ENCODE results near the gene IL20.

IL20 gene

DNA sequence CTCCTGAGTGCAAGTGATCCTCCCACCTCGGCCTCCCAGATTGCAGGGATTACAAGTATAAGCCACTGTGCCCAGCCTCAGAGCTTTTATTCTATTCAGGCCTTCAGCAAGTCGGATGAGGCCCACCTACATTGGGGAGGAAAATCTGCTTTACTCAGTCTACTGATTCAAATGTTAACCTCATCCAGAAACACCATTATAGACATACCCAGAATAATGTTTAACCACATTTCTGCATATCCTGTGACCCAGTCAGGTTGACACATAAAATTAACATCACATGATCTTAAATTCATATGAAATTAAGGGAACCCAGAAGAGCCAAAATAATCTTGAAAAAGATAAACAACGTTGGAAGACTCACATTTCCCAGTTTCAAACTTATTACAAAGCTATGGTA, 14.9 kb downstream of the IL20 start:
- no peak for DNase-seq (ENCODE audit: low read depth)

GRCh38 chr1:206882555-206882954, 17.1 kb downstream of the IL20 start:
- no peak for DNase-seq (ENCODE audit: low read depth)

DNA sequence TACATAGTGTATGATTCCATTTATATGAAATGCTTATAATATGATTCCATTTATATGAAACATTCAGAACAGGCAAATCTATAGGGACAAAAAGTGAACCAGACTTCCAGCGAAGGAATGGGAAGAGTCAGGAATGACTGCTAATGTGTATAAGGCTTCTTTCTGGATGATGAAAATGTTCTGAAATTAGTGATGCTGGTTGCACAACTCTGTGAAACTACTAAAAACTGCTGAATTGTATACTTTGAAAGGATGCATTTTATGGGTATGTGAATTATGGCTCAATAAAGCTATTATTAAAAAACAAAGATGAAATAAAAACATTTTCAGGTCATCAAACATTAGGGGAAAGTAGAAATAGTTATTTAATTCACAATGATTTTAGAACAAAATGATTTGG, 17.7 kb downstream of the IL20 start:
- no peak for DNase-seq (ENCODE audit: low read depth)

- DNase-seq (ENCODE audit: low read depth) = no peak
Observed at GRCh38 chr1:206883876-206884275, 18.5 kb downstream of the IL20 start.

DNA sequence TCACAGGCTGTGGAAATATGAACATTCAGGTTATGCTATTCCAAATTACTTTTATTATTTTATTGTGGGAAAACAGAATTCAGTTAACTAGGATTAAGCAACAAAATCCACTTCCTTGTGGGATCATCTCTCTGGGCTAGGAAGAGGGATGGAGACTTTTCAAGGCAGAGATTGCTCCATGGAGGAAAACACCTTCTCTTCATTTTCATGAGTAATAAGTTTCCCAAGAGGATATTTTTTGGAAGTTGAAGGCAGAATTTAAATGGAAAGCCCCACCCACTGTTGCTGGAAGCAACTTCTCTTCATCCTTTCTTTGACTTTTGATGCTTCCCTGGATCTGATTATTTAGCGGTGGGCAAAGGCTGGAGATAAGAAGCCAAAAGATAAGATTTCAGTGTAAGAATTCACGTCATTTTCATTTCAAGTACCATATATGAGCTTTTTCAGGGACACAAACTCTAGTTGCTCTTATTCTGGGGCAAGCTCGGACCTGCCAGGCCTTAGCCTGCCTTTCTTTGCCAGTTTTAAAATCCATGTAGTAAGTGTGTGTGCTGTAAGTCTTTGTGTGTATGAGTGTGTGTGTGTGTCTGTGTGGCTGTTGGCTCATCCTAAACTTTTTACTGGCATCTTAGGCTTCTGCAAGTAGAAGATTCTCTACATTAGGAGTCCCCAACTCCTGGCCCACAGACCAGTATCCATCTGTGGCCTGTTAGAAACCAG, 20.1 kb downstream of the IL20 start:
- DNase-seq (ENCODE audit: low read depth) = no peak

DNA sequence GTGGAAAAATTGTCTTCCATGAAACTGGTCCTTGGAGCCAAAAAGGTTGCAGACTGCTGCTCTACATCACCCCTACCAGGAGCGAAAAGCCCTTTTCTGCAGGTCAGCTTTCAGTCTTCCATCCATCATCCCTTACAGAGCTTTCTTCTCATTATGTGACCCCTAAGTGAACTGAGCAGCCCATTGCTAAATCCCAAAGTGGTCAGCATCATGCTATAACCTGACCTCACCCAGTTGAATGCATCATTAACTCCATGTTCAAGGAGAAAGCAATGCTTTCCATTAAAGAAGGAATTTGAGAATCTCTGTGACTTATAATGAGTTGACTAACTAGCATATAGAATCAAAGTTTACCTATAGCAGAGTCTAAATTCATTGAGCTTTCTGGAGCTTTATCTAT, 21.4 kb downstream of the IL20 start:
- DNase-seq (ENCODE audit: low read depth) = no peak

GRCh38 chr1:206887701-206888100, 22.3 kb downstream of the IL20 start:
- DNase-seq (ENCODE audit: low read depth) = no peak

DNA sequence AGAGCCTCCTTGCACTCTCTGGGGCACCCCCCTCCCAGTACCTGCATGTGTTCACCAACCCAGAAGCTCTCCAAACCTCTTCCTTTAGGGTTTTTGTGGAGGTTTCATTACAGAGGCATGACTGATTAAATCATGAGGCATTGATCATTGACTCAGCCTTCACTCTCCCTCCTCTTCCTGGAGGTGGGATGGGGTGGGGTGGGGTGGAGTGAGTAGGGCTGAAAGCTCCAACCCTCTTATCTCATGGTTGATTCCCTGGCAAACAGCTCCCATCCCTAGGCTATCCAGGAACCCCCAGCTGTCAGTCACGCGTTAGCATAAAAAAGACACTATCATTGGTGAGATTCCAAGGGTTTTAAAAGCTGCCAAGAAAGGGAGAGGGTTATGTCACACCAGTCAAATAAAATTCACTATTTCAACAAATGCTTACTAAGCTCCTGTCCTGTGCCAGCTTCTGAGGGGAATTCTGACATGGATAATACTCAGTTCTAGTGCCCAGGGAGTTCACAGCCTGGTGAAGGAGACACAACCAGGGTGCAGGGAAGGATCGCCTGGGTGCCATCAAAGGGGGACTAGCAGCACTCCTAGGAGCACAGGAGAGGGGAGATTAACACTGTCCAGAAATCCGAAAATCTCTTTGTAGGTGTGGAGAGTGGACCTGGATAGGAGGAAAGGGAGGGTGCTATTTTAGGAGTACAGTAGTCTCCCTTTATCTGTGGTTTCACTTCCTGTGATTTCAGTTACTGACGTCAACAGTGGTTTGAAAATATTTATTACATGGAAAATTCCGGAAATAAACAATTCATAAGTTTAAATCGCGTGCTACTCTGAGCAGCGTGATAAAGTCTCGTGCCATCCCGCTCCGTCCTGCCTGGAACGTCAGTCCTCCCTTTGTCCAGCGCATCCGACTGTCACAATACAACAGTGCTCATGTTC, 25.0 kb downstream of the IL20 start:
- peak; percentile 80 for DNase-seq (ENCODE audit: low read depth)

DNA sequence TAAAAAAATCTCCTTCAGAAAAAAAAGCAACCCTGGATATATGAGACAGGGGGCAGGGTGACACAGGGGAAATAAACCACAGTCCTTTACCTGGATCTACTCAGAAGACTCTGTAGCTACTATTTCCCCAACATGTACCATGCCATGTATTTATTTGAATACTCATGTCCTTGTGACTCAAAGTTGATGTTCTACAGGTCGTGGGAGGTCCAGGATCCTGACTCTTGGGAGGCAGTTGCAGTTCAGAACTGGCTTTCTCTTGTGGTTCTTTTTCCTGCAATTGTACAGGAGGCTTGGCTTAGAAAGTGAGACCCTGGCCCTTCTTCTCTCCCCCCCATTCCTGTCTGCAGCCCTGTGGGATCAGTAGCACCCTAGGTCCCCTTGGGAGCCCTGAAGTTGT, 26.0 kb downstream of the IL20 start:
- no peak for DNase-seq (ENCODE audit: low read depth)

- DNase-seq (ENCODE audit: low read depth) = peak; percentile 73
Observed at GRCh38 chr1:206892351-206892984, 27.0 kb downstream of the IL20 start.

DNA sequence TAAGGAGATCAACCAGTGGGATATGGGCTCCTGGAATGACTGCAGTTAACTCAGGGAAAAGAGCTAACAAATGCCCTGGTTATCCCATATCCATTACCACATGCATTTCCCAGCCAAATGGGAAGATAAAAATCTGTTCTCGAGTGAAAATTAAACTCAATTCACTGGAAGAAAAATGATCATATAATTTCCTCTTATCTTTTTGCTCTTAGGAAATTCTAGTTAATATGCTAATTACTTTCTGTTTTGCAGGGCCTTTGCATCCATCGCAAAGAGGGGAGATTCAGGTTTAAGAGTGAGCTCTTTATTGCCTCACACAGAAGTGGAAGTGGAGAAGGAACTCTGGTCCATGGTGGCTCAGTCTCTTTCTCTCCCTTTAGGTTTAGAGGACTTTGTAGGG, 28.0 kb downstream of the IL20 start:
- no peak for DNase-seq (ENCODE audit: low read depth)

DNA sequence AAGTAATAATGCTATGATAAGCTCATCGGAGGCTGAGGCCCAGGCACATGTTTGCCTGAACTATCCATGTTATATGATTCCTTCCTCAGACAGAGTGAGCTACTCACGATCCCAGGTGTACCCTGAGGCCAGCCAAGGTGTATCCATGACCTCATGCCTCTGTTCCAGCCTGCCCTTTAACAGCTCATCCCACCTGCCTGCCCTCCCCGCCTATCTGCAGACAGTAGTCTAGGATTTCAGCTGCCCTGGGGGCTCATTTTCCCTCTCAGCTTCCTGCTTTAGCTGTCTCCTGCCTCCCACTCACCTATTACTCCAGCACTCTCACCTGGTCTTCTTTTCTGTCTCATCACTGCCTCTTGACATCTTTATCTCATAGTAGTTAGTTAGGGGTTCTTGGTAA, 29.9 kb downstream of the IL20 start:
- no peak for DNase-seq (ENCODE audit: low read depth)

DNA sequence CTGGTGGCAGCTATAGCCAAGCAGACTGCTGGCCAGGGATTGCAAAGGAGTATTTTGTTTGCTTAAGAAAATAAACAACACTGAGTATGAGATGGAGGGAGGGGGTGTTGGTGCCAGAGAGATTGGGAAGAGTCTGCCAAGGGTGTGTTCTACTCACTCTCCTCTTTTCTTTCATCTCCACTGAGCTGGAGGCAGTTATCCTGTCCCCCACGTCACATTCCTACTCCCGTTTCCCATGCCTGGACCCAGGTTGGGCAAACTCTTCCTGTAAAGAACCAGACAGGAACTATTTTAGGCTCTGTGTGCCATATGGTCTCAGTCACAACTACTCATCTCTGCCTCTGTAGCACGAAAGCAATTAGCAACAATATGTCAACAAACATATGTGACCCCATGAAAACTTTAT, 30.4 kb downstream of the IL20 start:
- peak; percentile 97 for DNase-seq (ENCODE audit: low read depth)

DNA sequence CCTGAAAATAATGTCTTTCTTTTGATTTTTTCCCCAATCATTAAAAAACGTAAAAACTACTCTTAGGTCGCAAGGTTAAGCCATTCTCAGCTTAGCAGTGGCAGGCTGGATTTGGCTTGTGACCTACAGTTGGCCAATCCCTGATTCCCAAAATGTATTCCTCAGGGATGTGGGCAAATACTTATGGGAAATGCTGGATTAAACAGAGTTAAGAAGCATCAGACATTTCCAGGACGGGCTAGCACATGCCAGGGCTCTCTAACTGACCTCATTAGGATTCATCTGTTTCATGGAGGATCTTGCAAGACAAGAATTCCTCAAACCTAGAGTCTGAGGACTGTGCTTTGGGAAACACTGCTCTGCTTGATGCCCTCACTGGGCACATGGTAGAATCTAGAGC, 30.8 kb downstream of the IL20 start:
- DNase-seq (ENCODE audit: low read depth) = peak; percentile 93

DNA sequence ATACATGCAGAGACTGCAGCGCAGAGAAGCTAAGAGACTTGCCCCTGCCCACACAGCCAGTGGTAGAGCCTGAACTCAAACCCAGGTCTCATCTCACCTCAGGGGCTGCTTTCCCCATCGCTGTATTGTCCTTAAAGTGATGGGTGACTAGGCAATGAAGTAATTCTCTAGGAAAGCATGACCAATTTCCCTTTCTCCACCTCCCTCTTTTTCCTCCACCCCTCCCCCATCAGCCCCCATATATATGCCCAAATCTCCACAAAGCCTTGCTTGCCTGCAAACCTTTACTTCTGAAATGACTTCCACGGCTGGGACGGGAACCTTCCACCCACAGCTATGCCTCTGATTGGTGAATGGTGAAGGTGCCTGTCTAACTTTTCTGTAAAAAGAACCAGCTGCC, 31.8 kb downstream of the IL20 start, which contains the start of gene IL24:
Gene IL24, plus strand, starts transcription at position 269 of the 400 bp plus-strand sequence. CDS start 390 bp downstream, outside the sequence.
- no peak for DNase-seq (ENCODE audit: low read depth)

DNA sequence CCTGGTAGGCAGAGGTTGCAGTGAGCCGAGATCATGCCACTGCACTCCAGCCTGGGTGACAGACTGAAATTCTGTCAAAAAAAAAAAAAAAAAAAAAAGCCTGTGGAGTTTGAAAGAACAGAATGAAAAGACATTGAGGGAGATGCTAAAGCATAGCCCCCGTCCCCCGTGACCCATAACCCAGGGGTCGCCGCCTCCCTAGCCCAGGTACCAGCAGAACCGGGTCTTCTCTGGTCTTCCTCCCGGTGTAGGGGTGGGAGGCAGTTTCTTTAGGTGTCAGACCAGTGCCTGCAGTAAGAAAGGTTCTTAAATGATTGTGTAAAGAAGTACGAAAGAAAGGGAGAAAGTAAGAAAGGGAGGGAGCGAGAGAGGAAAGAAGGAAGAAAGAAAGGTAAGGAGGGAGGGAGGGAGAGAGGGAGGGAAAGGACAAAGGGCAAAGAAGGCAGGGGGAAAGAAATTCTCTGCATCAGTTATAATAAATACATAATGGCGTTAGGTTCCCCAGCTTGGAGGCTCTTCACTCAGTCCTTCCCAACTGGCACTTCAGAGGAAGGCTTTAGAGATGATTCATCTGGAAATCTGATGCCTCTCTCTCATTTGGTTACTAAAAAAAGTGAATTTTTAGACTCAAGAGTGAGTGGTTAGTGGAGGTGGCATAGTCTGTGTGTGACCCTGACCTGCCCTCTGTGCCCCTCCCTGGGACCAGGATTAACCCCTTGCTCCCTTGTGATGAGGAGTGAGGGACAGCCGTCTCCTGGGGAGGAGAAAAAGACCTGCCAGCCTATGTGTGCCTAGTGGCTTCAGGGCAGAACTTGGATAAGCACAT, 32.9 kb downstream of the IL20 start:
- peak; percentile 67 for DNase-seq (ENCODE audit: low read depth)

GRCh38 chr1:206898915-206899431, 33.5 kb downstream of the IL20 start:
- DNase-seq (ENCODE audit: low read depth) = no peak

GRCh38 chr1:206899717-206900116, 34.3 kb downstream of the IL20 start:
- DNase-seq (ENCODE audit: low read depth) = no peak

DNA sequence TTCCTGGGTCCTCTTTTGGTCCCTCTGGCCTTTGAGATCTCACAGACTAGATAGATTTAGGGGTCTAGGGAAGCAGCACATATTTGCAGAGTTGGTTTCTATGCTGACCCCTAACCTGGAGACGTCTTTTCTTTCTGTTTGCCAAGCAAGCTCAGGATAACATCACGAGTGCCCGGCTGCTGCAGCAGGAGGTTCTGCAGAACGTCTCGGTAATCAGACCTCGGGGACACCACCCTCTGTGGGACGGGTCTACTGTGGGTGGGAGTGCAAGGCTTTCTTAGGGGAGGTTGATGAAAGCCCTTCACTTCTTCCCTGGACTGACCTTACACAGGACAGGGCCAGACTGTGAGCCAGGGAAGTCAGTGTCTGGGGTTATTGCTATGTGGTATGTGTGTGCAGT, 34.7 kb downstream of the IL20 start:
- DNase-seq (ENCODE audit: low read depth) = no peak

GRCh38 chr1:206901944-206902343, 36.5 kb downstream of the IL20 start:
- no peak for DNase-seq (ENCODE audit: low read depth)

- DNase-seq (ENCODE audit: low read depth) = no peak
Observed at GRCh38 chr1:206902702-206903101, 37.3 kb downstream of the IL20 start.

DNA sequence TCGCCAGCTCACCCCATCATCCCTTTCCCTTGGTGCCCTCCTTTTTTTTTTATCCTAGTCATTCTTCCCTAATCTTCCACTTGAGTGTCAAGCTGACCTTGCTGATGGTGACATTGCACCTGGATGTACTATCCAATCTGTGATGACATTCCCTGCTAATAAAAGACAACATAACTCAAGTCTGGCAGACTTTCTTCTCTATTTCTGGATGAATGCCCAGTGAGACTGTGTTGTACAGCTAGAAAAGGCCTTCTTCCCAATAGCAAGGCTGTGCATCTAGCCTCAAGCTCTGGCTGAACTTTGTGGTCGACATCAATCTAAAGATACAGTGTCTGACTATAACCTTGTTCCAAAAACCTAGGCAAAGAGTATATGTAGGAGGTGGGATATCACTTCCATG, 38.3 kb downstream of the IL20 start:
- no peak for DNase-seq (ENCODE audit: low read depth)

Data from fibroblast of gingiva (primary cell).